ENCODE results near the gene ZNF507.

ZNF507 gene

DNA sequence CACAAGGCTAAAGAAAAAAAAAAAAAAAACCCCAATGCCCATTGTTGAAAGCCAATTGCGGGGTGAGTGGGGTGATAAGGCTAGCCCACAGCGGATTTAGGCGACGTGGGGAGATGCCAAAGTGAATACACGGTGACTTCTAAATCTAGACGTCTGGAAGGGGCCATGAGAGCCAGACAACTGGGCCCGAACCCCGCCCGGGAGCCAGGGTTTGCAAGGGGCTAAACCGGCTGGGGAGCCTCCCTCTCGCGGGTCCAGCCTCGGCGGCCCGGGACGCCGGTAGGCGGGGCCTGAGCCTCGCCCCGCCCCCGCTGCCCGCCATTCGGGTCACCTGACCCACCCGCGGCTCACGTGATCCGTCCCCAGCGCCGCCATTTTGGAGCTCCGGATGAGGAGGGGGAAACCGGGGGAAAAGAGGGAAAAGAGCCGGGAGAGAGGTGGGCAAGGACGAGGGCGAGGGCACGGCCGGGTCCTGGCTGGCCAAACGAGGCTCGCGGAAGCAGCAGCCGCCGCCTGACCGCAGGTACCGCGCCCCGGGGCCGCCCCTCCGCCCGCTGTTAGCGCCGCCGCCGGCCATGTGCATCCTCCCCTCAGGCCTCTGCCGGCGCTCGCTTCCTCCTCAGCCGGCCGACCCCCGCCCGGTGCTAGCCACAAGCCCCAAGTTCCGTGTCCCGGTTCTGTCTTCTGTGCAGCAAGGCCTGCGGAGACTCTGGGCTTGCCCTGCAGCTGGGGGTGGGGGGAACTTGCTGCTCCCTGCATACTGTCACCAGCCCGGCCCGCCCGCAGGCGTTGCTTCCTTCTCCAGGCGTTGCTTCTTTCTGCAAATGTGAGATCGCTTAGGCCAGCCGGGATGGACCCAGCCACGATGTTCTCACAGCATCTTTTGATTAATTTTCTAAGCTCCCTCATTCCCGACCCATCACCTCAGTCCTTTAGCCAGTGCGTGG, at the start of gene ZNF507:
Gene ZNF507 (plus strand): TSS at position 350 of the 947 bp plus-strand sequence. CDS start 7,221 bp downstream, outside the sequence.
- H3K4me3 ChIP-seq (ENCODE audit: low read length), result peak within 1 kb of the TSS; percentile 85
- TF ChIP-seq, protein P1, sequence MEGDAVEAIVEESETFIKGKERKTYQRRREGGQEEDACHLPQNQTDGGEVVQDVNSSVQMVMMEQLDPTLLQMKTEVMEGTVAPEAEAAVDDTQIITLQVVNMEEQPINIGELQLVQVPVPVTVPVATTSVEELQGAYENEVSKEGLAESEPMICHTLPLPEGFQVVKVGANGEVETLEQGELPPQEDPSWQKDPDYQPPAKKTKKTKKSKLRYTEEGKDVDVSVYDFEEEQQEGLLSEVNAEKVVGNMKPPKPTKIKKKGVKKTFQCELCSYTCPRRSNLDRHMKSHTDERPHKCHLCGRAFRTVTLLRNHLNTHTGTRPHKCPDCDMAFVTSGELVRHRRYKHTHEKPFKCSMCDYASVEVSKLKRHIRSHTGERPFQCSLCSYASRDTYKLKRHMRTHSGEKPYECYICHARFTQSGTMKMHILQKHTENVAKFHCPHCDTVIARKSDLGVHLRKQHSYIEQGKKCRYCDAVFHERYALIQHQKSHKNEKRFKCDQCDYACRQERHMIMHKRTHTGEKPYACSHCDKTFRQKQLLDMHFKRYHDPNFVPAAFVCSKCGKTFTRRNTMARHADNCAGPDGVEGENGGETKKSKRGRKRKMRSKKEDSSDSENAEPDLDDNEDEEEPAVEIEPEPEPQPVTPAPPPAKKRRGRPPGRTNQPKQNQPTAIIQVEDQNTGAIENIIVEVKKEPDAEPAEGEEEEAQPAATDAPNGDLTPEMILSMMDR (IDR thresholded peaks at IDR 0.05; ENCODE audit: insufficient read depth, low read depth, low read length, missing control alignments), result no peak
- DNase-seq (ENCODE audit: low read depth), result peak; percentile 69

DNA sequence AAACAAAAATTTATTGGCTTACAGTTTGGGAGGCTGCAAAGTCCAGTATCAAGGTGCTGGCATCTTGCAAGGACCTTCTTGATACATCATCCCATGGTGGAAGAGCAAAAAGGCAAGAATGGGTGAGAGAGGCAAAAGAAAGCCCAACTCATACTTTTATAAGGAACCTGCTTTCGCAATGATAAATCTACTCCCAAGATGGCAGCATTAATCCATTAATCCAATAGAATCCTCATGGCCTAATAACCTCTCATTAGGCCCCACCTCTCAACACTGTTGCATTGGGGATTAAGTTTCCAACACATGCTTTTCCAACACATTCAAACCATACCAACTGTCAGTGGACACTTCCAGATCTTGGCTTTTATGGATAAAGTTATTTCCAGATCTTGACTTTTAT, 48.7 kb upstream of the ZNF507 start:
- no peak for DNase-seq (ENCODE audit: low read depth)
- TF ChIP-seq, protein P1 (IDR thresholded peaks at IDR 0.05; ENCODE audit: insufficient read depth, low read depth, low read length, missing control alignments), result no peak

DNA sequence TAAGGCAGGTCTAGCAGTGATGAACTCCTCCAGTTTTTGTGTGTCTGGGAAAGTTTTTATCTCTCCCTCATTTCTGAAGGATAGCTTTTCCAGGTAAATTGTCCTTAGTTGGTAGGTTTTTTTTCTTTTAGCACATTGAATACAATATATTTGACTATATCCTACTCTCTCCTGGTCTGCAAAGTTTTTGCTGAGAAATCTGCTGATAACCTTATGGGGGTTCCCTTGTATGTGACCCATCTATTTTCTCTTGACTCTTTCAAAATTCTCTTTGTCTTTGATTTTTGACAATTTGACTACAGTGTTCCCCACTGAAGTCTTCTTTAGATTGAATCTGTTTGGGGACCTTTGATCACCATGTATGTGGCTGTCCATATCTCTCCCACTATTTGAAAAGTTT, 42.6 kb upstream of the ZNF507 start:
- H3K4me3 ChIP-seq (ENCODE audit: low read length), result no peak overlapping the region
- TF ChIP-seq, protein P1 (IDR thresholded peaks at IDR 0.05; ENCODE audit: insufficient read depth, low read depth, low read length, missing control alignments), result no peak
- no peak for DNase-seq (ENCODE audit: low read depth)

More for the DNA sequence above, 48.7 kb upstream of the ZNF507 start:
- no peak overlapping the region for H3K4me3 ChIP-seq (ENCODE audit: low read length)

DNA sequence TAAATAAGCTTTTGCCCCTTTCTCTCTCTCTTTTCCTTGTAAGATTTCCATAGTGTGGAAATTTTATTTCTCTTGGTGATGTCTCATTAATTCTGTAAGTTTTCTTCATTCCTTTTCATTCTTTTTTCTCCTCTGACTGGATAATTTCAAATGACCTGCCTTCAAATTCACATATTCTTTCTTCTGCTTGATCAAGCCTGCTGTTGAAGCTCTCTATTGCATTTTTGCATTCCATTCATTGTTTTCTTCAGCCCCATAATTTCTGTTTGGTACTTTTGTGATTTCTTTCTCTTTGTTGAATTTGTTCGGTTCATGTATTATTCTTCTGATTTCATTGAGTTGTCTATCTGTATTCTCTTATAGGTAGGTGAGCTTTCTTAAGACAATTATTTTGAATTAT, 42.2 kb upstream of the ZNF507 start:
- no peak overlapping the region for H3K4me3 ChIP-seq (ENCODE audit: low read length)
- DNase-seq (ENCODE audit: low read depth), result no peak
- TF ChIP-seq, protein P1 (IDR thresholded peaks at IDR 0.05; ENCODE audit: insufficient read depth, low read depth, low read length, missing control alignments), result no peak

DNA sequence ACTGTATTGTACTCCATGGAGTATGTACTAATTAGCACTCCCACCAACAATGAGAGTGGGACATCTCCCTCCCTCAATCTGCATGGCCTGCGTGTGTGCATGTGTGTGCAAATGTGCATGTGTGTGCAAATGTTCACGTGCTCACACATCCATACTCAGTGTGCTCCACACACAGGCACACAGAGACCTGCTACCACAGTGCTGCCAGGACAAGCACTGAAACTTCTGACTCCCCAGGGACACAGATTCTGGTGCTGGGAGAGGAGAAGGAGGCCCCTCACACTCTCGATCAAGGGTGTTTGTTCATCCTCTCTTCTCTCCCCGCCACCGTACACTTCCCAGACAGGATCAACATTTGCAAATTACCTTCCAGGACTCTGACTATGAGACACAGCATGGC, 37.8 kb upstream of the ZNF507 start:
- TF ChIP-seq, protein P1 (IDR thresholded peaks at IDR 0.05; ENCODE audit: insufficient read depth, low read depth, low read length, missing control alignments), result no peak
- no peak for DNase-seq (ENCODE audit: low read depth)
- H3K4me3 ChIP-seq (ENCODE audit: low read length), result no peak overlapping the region

DNA sequence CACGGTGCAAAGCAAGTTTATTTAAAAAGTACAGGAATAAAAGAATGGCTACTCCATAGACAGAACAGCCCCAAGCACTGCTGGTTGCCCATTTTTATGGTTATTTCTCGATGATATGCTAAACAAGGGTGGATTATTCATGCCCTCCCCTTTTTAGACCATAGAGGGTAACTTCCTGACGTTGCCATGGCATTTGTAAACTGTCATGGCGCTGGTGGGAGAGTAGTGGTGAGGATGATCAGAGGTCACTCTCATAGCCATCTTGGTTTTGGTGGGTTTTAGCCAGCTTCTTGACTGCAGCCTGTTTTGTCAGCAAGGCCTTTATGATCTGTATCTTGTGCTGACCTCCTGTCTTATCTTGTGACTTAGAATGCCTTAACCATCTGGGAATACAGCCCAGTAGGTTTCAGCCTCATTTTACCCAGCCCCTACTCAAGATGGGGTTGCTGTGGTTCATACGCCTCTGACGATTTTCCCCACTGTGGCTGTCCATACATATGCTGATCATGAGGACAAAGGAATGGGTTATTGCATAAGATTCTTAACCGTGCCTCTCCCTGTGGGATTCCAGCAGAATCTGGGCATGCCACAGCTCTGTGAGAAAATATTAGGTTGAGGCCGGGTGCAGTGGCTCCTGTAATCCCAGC, 36.9 kb upstream of the ZNF507 start:
- TF ChIP-seq, protein P1 (IDR thresholded peaks at IDR 0.05; ENCODE audit: insufficient read depth, low read depth, low read length, missing control alignments), result no peak
- H3K4me3 ChIP-seq (ENCODE audit: low read length), result no peak overlapping the region
- no peak for DNase-seq (ENCODE audit: low read depth)
